Sigmoid colon (tissue), 7 donors: ENCODE results near the gene UROC1. TPM values are rescaled to one million over a fixed set of nuclear protein-coding genes. Genes with fewer than 3 reads are reported as not detected.

Experiments used
- DNase-seq: peaks from one replicate; pipeline ENCODE4 v3.0.0-alpha.2; 2019
- H3K27ac ChIP-seq, 4 donors: fragments of 200-600 bp; sonication (generic); one replicate each; pipeline ENCODE4 v1.5.1; 2016 to 2019; ENCODE audit warnings: mild to moderate bottlenecking in 1 of 4
- H3K27me3 ChIP-seq, 3 donors: fragments of 200-600 bp; sonication (generic); one replicate each; pipeline ENCODE4 v1.5.1; 2019; ENCODE audit warnings: mild to moderate bottlenecking in 1 of 3
- H3K36me3 ChIP-seq, 4 donors: fragments of 200-600 bp; sonication (generic); one replicate each; pipeline ENCODE4 v1.5.1; 2016 to 2019
- H3K4me1 ChIP-seq, 4 donors: fragments of 200-600 bp; sonication (generic); one replicate each; pipeline ENCODE4 v1.5.1; 2017 to 2019
- H3K4me3 ChIP-seq, 4 donors: fragments of 200-600 bp; sonication (generic); one replicate each; pipeline ENCODE4 v1.5.1; 2017 to 2019; ENCODE audit warnings: mild to moderate bottlenecking in 2 of 4, moderate library complexity in 1 of 4
- H3K9me3 ChIP-seq, 4 donors: fragments of 200-600 bp in 3 of 4; sonication (generic) in 3 of 4; one replicate each; pipeline versions ENCODE4 v1.5.1 to v1.6.1; 2013 to 2019
- EP300 ChIP-seq, 4 donors: sonication (generic); formaldehyde crosslinking; IDR thresholded peaks; one replicate each; pipeline ENCODE4 v1.6.1; 2017; ENCODE audit warnings: antibody characterized with exemption in 4 of 4
- POLR2A ChIP-seq, 2 donors: fragments of 450-650 bp; IDR thresholded peaks; one replicate each; pipeline ENCODE4 v1.6.1; 2016; ENCODE audit warnings: antibody characterized with exemption in 2 of 2, mild to moderate bottlenecking in 2 of 2, moderate library complexity in 2 of 2
- POLR2AphosphoS5 ChIP-seq, 4 donors: sonication (generic); formaldehyde crosslinking; IDR thresholded peaks; one replicate each; pipeline ENCODE4 v1.6.1; 2017; ENCODE audit warnings: antibody characterized with exemption in 4 of 4
- WGBS, 2 donors: extraction: QIAGEN DNeasy Blood & Tissue Kit; methylation state at CpG; one replicate each; pipeline ENCODE4 v1.1.7; 2013; 5-methylcytosine and 5-hydroxymethylcytosine counted together
- intact Hi-C: fragments of 100-400 bp; cut with DNase I; formaldehyde crosslinking; loops from one replicate; pipeline ENCODE4 v1.15.1; 2023
- polyA plus RNA-seq, 3 donors: library from polyadenylated mRNA; stranded (reverse); fragments of 200-250 nt; gene quantifications; one replicate each; pipeline ENCODE4 v1.2.3, GENCODE V29; 2013
- total RNA-seq, 4 donors: library from RNA; depleted of rRNA; stranded (reverse); fragments of >200 nt; gene quantifications; one replicate each; pipeline ENCODE4 v1.1.0, GENCODE V29; 2016
- TF ChIP-seq, protein P1 (sequence below), 4 experiments: fragments of 450-650 bp in 3 of 4; fragments of 200-600 bp in 1 of 4; IDR thresholded peaks; one replicate each; pipeline ENCODE4 v1.5.1; 2016 to 2019; ENCODE audit warnings: antibody characterized with exemption in 4 of 4, mild to moderate bottlenecking in 3 of 4, moderate library complexity in 2 of 4
- donor health status: healthy with polysubstance abuse.
- donor health status: Bipolar disorder and iron deficiency.
- donor health status: healthy.

The UROC1 gene
- total and polyA plus RNA-seq, 7 donors = 0.03 TPM; not detected in 6

DNA sequence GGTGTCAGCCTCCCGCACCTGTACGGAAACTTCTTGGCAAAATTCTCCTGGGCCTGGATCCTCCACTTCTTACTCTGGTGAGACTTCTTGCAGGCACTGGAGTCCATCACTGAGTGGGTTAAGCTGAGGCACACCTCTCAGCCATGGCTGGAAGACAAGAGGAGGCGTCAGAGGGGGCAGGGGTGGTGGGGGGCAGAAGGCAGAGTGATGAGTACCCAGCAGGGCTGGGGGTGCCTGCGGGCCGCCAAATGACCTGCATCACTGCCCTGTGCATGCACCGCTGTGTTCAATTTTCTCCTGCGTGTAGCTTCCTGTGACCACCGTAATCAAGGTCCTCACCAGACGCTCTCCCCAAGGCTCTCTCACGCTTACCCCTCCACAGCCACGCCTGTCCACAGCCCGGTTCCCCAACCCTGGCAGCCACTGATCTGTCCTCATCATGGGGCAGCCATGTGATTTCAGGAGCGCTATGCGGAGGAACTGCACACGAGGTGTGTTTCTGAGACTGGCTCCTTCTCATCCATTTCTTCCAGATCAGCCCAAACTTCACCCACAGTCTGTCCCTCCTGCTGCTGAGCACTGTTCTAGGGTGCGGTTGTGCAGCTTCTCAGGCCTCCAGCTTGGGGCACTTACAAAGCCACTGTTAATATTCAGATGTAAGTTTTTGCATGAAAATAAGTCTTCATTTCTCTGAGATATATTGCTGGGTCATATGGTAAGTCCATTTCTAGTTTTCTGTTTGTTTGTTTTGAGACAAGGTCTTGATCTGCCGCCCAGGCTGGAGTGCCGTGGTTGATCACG lies 35.9 kb upstream of the UROC1 start:
- H3K9me3 ChIP-seq = no peaks in the 10 kb centered on the region
- H3K4me1 ChIP-seq = no peaks in the 10 kb centered on the region
- peaks cover 0 to 4% (median 0%) of the 10 kb centered on the region in 3 donors for H3K27me3 ChIP-seq
- no peak overlapping the region for H3K4me3 ChIP-seq
- WGBS, 2 donors = 79 to 84% methylated on average over 19 of the region's 19 CpGs
- no peaks in the 10 kb centered on the region for H3K36me3 ChIP-seq
- intact Hi-C loops = no loop called here
- TF ChIP-seq POLR2A (IDR thresholded peaks at IDR 0.05) (no peak), EP300 (IDR thresholded peaks at IDR 0.05) (no peak), POLR2AphosphoS5 (IDR thresholded peaks at IDR 0.05) (no peak)
- TF ChIP-seq, protein P1, sequence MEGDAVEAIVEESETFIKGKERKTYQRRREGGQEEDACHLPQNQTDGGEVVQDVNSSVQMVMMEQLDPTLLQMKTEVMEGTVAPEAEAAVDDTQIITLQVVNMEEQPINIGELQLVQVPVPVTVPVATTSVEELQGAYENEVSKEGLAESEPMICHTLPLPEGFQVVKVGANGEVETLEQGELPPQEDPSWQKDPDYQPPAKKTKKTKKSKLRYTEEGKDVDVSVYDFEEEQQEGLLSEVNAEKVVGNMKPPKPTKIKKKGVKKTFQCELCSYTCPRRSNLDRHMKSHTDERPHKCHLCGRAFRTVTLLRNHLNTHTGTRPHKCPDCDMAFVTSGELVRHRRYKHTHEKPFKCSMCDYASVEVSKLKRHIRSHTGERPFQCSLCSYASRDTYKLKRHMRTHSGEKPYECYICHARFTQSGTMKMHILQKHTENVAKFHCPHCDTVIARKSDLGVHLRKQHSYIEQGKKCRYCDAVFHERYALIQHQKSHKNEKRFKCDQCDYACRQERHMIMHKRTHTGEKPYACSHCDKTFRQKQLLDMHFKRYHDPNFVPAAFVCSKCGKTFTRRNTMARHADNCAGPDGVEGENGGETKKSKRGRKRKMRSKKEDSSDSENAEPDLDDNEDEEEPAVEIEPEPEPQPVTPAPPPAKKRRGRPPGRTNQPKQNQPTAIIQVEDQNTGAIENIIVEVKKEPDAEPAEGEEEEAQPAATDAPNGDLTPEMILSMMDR (IDR thresholded peaks at IDR 0.05) = no peak
- DNase-seq = no peak
- no peak overlapping the region for H3K27ac ChIP-seq

DNA sequence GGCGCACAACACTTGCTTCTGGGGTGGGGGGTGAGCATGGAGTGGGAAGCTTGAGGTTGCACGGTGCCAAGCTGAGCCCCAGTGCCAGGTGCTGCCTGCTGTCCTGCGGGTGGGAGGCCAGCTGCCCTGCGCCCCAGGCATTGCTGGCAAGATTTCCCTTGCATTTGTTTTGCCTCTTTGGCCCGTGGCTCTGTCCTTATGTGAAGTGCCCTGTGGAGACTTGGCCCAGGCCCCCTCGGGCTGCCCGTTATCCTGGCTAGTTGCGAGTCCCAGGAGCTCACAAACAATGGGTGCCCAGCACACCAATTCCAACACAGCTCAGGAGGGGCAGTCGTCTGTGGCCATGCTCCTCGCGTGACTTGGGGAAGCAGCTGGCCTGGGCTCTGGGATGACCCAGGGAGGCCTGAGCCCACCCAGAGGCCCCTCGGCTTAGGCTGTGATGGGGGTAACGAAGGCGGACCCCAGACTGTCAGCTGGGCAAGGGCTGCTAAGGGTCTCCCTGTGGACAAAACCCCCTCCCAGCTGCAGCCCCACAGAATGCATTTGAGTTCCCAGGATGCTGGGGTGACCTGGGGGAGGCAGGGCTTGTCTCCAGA lies 35.2 kb upstream of the UROC1 start:
- Histone ChIP-seq H3K4me3 (no peak overlapping the region), H3K27ac (no peak overlapping the region), H3K9me3 (no peaks in the 10 kb centered on the region), H3K4me1 (no peaks in the 10 kb centered on the region), H3K27me3 (peaks cover 0 to 8% (median 0%) of the 10 kb centered on the region in 3 donors), H3K36me3 (no peaks in the 10 kb centered on the region)
- TF ChIP-seq, protein P1 (IDR thresholded peaks at IDR 0.05) = no peak
- TF ChIP-seq POLR2A (IDR thresholded peaks at IDR 0.05) (no peak), POLR2AphosphoS5 (IDR thresholded peaks at IDR 0.05) (no peak), EP300 (IDR thresholded peaks at IDR 0.05) (no peak)
- WGBS, 2 donors = 77 to 88% methylated on average over 14 of the region's 14 CpGs
- intact Hi-C loops = no loop called here
- peak; percentile 45 for DNase-seq

DNA sequence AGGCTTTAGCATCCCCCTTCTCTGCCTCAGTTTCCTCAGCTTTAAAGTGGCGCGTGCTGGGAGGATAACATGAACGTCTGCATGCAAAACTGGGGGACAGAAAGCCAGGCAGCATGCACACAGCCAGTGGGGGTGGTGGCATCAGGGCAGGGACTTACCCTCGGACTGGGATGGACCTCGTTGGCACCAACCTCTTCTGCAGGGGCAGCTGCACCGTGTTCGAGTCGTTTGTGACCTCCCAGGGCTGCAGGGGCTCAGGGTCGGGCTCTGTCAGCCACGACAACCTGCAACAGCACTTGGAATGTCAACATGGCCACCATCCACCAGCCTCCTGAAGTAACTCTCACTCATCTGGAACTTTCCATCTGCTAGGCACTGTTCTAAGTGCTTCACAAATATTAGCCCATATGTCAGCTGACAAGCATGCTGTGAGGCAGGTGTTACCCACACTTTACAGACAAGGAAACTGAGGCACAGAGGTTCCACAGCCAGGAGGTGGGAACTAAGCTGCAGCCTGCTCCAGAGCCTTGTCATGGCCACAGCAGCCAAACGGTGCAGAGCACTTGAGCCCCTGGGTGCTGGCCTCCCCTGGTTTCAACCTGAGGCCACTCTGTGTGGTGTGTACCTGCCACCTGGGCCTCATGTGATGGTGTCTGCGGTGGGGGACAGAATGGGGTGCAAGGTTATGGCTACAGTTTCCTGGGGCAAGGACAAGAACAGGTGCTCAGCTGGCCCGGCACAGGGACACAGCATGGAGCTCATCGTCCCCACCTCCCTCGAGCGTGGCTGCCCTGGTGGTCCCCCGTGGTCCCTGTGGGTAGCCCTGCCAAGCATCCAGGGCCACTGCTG lies 34.5 kb upstream of the UROC1 start:
- peak; percentile 35 for DNase-seq
- WGBS, 2 donors = 75 to 76% methylated on average over 17 of the region's 17 CpGs
- H3K27me3 ChIP-seq = peaks cover 0 to 8% (median 0%) of the 10 kb centered on the region in 3 donors
- H3K4me1 ChIP-seq = no peaks in the 10 kb centered on the region
- H3K36me3 ChIP-seq = no peaks in the 10 kb centered on the region
- H3K4me3 ChIP-seq = no peak overlapping the region
- intact Hi-C loops = no loop called here
- no peaks in the 10 kb centered on the region for H3K9me3 ChIP-seq
- TF ChIP-seq, protein P1 (IDR thresholded peaks at IDR 0.05) = no peak
- TF ChIP-seq EP300 (IDR thresholded peaks at IDR 0.05) = no peak
- TF ChIP-seq POLR2A (IDR thresholded peaks at IDR 0.05) = no peak
- no peak for TF ChIP-seq POLR2AphosphoS5 (IDR thresholded peaks at IDR 0.05)
- H3K27ac ChIP-seq = no peak overlapping the region

DNA sequence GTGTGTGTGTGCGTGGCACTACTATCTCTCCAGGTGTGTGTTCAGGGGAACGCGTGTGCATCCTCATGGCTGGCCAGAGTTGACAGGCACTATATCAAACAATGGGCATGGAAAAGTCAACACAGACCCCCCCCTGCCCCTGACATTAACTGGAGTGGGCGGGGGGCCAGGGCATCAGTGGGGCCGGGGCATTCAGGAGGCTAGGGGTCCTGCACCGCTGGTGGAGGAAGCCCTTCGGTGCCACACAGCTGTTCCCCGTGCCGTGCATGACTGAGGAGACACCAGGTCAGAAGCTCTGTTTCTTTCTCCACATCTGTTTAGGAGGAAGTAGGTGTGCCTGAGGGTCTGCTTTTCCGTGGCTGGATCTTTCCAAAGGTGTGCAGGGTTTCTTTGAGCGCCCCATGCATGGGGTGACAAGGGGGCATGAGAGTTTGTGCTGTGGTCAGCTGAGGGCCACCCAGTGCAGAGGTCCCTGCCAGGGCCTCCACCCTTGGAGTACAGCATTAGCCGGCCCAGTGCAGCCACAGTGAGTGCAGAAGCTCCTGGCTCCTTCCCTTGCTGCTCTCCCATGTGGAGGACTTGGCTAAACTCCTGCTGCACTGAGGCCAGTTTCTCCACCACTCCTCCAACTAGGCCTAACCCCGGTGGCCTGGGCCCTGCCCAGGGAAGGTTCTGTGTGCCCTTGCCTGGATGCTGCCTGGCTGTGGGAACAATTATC lies 33.7 kb upstream of the UROC1 start:
- Histone ChIP-seq H3K27ac (no peak overlapping the region), H3K9me3 (no peaks in the 10 kb centered on the region), H3K4me3 (no peak overlapping the region), H3K4me1 (no peaks in the 10 kb centered on the region), H3K27me3 (peaks cover 0 to 8% (median 0%) of the 10 kb centered on the region in 3 donors), H3K36me3 (no peaks in the 10 kb centered on the region)
- no peak for TF ChIP-seq EP300 (IDR thresholded peaks at IDR 0.05)
- TF ChIP-seq, protein P1 (IDR thresholded peaks at IDR 0.05) = no peak
- no peak for TF ChIP-seq POLR2AphosphoS5 (IDR thresholded peaks at IDR 0.05)
- no peak for TF ChIP-seq POLR2A (IDR thresholded peaks at IDR 0.05)
- peak; percentile 56 for DNase-seq
- intact Hi-C loops = no loop called here
- WGBS, 2 donors = 63 to 72% methylated on average over 13 of the region's 13 CpGs
